ENCODE results near the gene LRRFIP2. TPM values are rescaled to one million over a fixed set of nuclear protein-coding genes. Genes with fewer than 3 reads are reported as not detected.

LRRFIP2 gene
- total and polyA plus RNA-seq, 2 donors (not counting 1 experiment from before 2014, with no cell fraction given) = 83.7 to 149 TPM

DNA sequence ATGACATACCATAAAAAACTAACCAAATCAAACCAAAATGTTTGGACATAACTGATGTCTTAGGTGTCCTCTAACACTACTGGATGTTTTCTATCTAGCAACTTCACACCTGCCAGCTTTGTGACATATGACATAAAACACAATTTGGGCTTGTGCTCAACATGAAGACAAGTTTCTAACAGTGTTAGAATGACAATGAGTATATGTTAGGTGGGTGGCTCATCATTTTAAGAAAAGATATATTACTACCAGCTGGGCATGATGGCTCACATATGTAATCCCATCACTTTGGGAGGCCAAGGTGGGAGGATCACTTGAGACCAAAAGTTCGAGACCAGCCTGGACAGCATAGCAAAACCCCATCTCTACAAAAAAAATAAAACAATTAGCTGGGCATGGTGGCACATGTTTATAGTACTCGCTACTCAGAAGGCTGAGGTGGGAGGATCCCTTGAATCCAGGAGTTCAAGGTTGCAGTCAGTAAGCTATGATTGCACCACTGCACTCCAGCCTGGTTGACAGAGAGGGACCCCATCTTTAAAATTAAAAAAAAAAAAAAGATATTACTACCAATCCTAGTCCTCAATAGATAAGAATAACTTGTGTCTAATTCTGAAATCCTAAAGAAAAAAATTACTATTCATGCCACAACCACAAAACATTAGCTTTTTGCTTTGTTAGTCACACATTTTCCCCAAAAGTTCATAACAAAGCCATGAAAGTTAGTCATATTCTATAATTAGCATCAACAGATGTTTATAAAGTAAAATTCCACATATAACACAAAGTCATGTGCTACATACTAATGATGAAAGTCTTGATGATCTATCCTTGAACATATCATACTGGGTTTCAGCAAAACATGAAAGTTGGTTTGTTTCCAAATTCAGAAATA lies 59.9 kb downstream of the LRRFIP2 start:
- no peaks in the 10 kb centered on the region for H3K27me3 ChIP-seq (ENCODE audit: control insufficient read depth, insufficient read depth, low read length)
- H3K4me1 ChIP-seq (ENCODE audit: control insufficient read depth, extremely low read depth, insufficient read depth, low read length) = peaks cover 14% of the 10 kb centered on the region
- no peak for TF ChIP-seq EZH2 (IDR thresholded peaks at IDR 0.05; ENCODE audit: low read length, missing control alignments)
- TF ChIP-seq, protein P1, sequence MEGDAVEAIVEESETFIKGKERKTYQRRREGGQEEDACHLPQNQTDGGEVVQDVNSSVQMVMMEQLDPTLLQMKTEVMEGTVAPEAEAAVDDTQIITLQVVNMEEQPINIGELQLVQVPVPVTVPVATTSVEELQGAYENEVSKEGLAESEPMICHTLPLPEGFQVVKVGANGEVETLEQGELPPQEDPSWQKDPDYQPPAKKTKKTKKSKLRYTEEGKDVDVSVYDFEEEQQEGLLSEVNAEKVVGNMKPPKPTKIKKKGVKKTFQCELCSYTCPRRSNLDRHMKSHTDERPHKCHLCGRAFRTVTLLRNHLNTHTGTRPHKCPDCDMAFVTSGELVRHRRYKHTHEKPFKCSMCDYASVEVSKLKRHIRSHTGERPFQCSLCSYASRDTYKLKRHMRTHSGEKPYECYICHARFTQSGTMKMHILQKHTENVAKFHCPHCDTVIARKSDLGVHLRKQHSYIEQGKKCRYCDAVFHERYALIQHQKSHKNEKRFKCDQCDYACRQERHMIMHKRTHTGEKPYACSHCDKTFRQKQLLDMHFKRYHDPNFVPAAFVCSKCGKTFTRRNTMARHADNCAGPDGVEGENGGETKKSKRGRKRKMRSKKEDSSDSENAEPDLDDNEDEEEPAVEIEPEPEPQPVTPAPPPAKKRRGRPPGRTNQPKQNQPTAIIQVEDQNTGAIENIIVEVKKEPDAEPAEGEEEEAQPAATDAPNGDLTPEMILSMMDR (conservative IDR thresholded peaks at IDR 0.05 in 1 of 2, IDR thresholded peaks at IDR 0.05 in 1 of 2; ENCODE audit: low read depth in 1 of 2, low read length in 2 of 2) = no peak
- H3K36me3 ChIP-seq (ENCODE audit: control insufficient read depth, insufficient read depth, low read length) = no peaks in the 10 kb centered on the region
- peak; percentile 91 to 96 for DNase-seq (ENCODE audit: low read depth in 2 of 2)
- no peak overlapping the region for H2AFZ ChIP-seq (ENCODE audit: low read length)
- H3K9me3 ChIP-seq (ENCODE audit: control insufficient read depth, insufficient read depth, low read depth, low read length) = no peaks in the 10 kb centered on the region
- H3K4me3 ChIP-seq (replicated peaks in 1 of 4; ENCODE audit: control extremely low read depth in 1 of 4, insufficient read depth in 1 of 4, low read depth in 3 of 4, low read length in 4 of 4) = no peak overlapping the region
- H3K79me2 ChIP-seq (ENCODE audit: control insufficient read depth, insufficient read depth, low read length) = peaks cover 5% of the 10 kb centered on the region
- no peaks in the 10 kb centered on the region for H4K20me1 ChIP-seq (ENCODE audit: control insufficient read depth, extremely low read depth, insufficient read depth, low read length)
- H3K9ac ChIP-seq (ENCODE audit: insufficient read depth, low read length) = no peak overlapping the region
- peak overlapping the region; percentile 72 for H3K27ac ChIP-seq (ENCODE audit: insufficient read depth, low read length)
- no peak overlapping the region for H3K4me2 ChIP-seq (ENCODE audit: extremely low read depth, insufficient read depth, low read length)

DNA sequence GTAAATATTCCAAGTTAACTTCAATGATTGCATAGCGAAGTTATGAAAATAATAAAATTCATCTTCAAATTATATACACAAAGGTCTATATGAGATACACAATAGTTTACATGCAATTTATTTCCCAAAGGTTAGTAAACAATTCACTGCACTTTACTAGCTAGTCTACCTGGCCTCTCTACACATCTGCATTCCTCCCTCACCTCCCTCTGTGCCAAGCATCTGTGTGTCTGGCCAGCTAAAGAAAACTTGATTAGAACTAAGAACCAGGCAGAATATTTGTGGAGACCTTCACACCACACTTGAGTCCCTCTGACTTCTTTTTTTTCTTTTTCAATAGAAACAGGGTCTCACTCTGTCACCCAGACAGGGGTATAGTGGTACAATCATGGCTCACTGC lies 61.4 kb downstream of the LRRFIP2 start:
- Histone ChIP-seq H3K79me2 (ENCODE audit: control insufficient read depth, insufficient read depth, low read length) (peaks cover 10% of the 10 kb centered on the region), H4K20me1 (ENCODE audit: control insufficient read depth, extremely low read depth, insufficient read depth, low read length) (no peaks in the 10 kb centered on the region), H2AFZ (ENCODE audit: low read length) (no peak overlapping the region), H3K4me2 (ENCODE audit: extremely low read depth, insufficient read depth, low read length) (no peak overlapping the region), H3K9ac (ENCODE audit: insufficient read depth, low read length) (no peak overlapping the region), H3K27ac (ENCODE audit: insufficient read depth, low read length) (no peak overlapping the region), H3K36me3 (ENCODE audit: control insufficient read depth, insufficient read depth, low read length) (no peaks in the 10 kb centered on the region), H3K4me3 (replicated peaks in 1 of 4; ENCODE audit: control extremely low read depth in 1 of 4, insufficient read depth in 1 of 4, low read depth in 3 of 4, low read length in 4 of 4) (no peak overlapping the region), H3K27me3 (ENCODE audit: control insufficient read depth, insufficient read depth, low read length) (no peaks in the 10 kb centered on the region), H3K9me3 (ENCODE audit: control insufficient read depth, insufficient read depth, low read depth, low read length) (no peaks in the 10 kb centered on the region), H3K4me1 (ENCODE audit: control insufficient read depth, extremely low read depth, insufficient read depth, low read length) (peaks cover 14% of the 10 kb centered on the region)
- DNase-seq (ENCODE audit: low read depth in 2 of 2) = no peak
- TF ChIP-seq, protein P1 (conservative IDR thresholded peaks at IDR 0.05 in 1 of 2, IDR thresholded peaks at IDR 0.05 in 1 of 2; ENCODE audit: low read depth in 1 of 2, low read length in 2 of 2) = no peak
- no peak for TF ChIP-seq EZH2 (IDR thresholded peaks at IDR 0.05; ENCODE audit: low read length, missing control alignments)

DNA sequence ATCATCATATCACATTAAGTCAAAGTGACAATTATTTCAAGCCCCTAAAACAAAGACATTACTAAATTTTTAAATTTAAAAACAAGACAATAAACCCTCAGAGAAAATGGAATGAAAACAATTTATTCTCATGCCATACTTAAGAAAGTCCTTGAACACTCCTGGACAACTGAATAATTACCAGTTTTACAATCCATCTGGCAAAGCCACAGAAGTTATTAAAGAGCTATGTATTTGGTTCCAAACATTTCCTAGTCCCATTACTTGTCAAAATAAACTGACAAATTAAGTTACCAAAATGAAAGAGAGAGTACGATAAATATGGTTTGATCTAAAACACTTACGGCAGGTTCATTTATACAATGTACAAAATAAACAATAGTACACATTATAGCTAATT lies 63.2 kb downstream of the LRRFIP2 start:
- Histone ChIP-seq H3K27ac (ENCODE audit: insufficient read depth, low read length) (no peak overlapping the region), H3K4me2 (ENCODE audit: extremely low read depth, insufficient read depth, low read length) (no peak overlapping the region), H3K9me3 (ENCODE audit: control insufficient read depth, insufficient read depth, low read depth, low read length) (no peaks in the 10 kb centered on the region), H3K4me3 (replicated peaks in 1 of 4; ENCODE audit: control extremely low read depth in 1 of 4, insufficient read depth in 1 of 4, low read depth in 3 of 4, low read length in 4 of 4) (no peak overlapping the region), H3K9ac (ENCODE audit: insufficient read depth, low read length) (no peak overlapping the region), H4K20me1 (ENCODE audit: control insufficient read depth, extremely low read depth, insufficient read depth, low read length) (no peaks in the 10 kb centered on the region), H3K4me1 (ENCODE audit: control insufficient read depth, extremely low read depth, insufficient read depth, low read length) (peaks cover 14% of the 10 kb centered on the region), H3K27me3 (ENCODE audit: control insufficient read depth, insufficient read depth, low read length) (no peaks in the 10 kb centered on the region), H3K36me3 (ENCODE audit: control insufficient read depth, insufficient read depth, low read length) (no peaks in the 10 kb centered on the region), H2AFZ (ENCODE audit: low read length) (no peak overlapping the region), H3K79me2 (ENCODE audit: control insufficient read depth, insufficient read depth, low read length) (peaks cover 12% of the 10 kb centered on the region)
- DNase-seq (ENCODE audit: low read depth in 2 of 2) = no peak
- TF ChIP-seq, protein P1 (conservative IDR thresholded peaks at IDR 0.05 in 1 of 2, IDR thresholded peaks at IDR 0.05 in 1 of 2; ENCODE audit: low read depth in 1 of 2, low read length in 2 of 2) = no peak
- no peak for TF ChIP-seq EZH2 (IDR thresholded peaks at IDR 0.05; ENCODE audit: low read length, missing control alignments)

Measured in fibroblast of lung (primary cell).